Forelimb muscle (tissue), 1 donor: ENCODE results near the gene ZNF471. TPM values are rescaled to one million over a fixed set of nuclear protein-coding genes. Genes with fewer than 3 reads are reported as not detected.

Experiments used
- DNase-seq: peaks from one replicate; pipeline ENCODE4 v3.0.0-alpha.2; 2013; ENCODE audit warnings: low read depth
- polyA plus RNA-seq: library from polyadenylated mRNA; unstranded; fragments of 120-200 nt; gene quantifications from one replicate; pipeline ENCODE4 v1.2.1, GENCODE V29; 2013; ENCODE audit not compliant: insufficient read length

Gene ZNF471
- 16.0 TPM for polyA plus RNA-seq

GRCh38 chr19:56507446-56508289 lies at the start of gene ZNF471:
ZNF471 (plus strand) TSS chr19:56507855; CDS start chr19:56511572, 3,717 bp downstream.
- peak; percentile 97 for DNase-seq

- no peak for DNase-seq
Measured at GRCh38 chr19:56474308-56474707, 33.3 kb upstream of the ZNF471 start.

GRCh38 chr19:56476093-56476492 lies 31.6 kb upstream of the ZNF471 start:
- no peak for DNase-seq

- DNase-seq: peak; percentile 14
Measured at GRCh38 chr19:56476651-56477428, 30.8 kb upstream of the ZNF471 start, which contains the start of gene ZNF667. ZNF667 (minus strand) TSS chr19:56477345; CDS start chr19:56462370, 14,975 bp downstream.

- peak; percentile 81 for DNase-seq
Measured at GRCh38 chr19:56477429-56478338, 30.0 kb upstream of the ZNF471 start.

GRCh38 chr19:56491399-56491798 lies 16.3 kb upstream of the ZNF471 start:
- DNase-seq: no peak

- no peak for DNase-seq
Measured at GRCh38 chr19:56504581-56504980, 3.1 kb upstream of the ZNF471 start.

- DNase-seq: no peak
Measured at GRCh38 chr19:56508290-56508778, 679 bp downstream of the ZNF471 start.

- no peak for DNase-seq
Measured at GRCh38 chr19:56525214-56525860, 17.7 kb downstream of the ZNF471 start.

GRCh38 chr19:56537442-56537841 lies 29.8 kb downstream of the ZNF471 start:
- no peak for DNase-seq

- DNase-seq: peak; percentile 58
Measured at GRCh38 chr19:56538254-56538760, 30.7 kb downstream of the ZNF471 start.

- DNase-seq: no peak
Measured at GRCh38 chr19:56538761-56539263, 31.2 kb downstream of the ZNF471 start, which contains the start of gene ZFP28. ZFP28 (plus strand) TSS chr19:56538948; CDS start chr19:56539019, 71 bp downstream.

- no peak for DNase-seq
Measured at GRCh38 chr19:56543776-56544175, 36.1 kb downstream of the ZNF471 start.

- DNase-seq: no peak
Measured at GRCh38 chr19:56547535-56547934, 39.9 kb downstream of the ZNF471 start.

- no peak for DNase-seq
Measured at GRCh38 chr19:56554272-56554869, 46.7 kb downstream of the ZNF471 start.

GRCh38 chr19:56562766-56563165 lies 55.1 kb downstream of the ZNF471 start:
- no peak for DNase-seq

GRCh38 chr19:56566904-56567273 lies 59.2 kb downstream of the ZNF471 start:
- DNase-seq: no peak

GRCh38 chr19:56567274-56568120 lies 59.8 kb downstream of the ZNF471 start, which contains the start of gene ZNF470:
ZNF470 (plus strand) TSS chr19:56567468; CDS start chr19:56570312, 2,844 bp downstream.
- peak; percentile 77 for DNase-seq

- DNase-seq: no peak
Measured at GRCh38 chr19:56572589-56572988, 64.9 kb downstream of the ZNF471 start.
